Effector memory CD4-positive, alpha-beta T cell (primary cell): ENCODE data around the gene UCK1.
A peak's percentile ranks its signal among the peaks of the same experiment; 100 is the strongest.

Source experiments
- DNase-seq, 3 donors: peaks; one replicate each; pipeline ENCODE4 v3.0.0-alpha.2; 2020
- H3K27ac ChIP-seq: 2 replicates; pipeline ENCODE4 v1.7.0; 2013; ENCODE audit warnings: mild to moderate bottlenecking, low read length, moderate library complexity; ENCODE audit not compliant: insufficient read depth, poor library complexity, severe bottlenecking
- H3K27me3 ChIP-seq: replicated peaks from 2 replicates; pipeline ENCODE4 v1.7.0; 2013; ENCODE audit warnings: mild to moderate bottlenecking, low read length; ENCODE audit not compliant: insufficient read depth, control insufficient read depth, poor library complexity, severe bottlenecking
- H3K36me3 ChIP-seq: 2 replicates; pipeline ENCODE4 v1.7.0; 2013; ENCODE audit warnings: mild to moderate bottlenecking, low read length, moderate library complexity; ENCODE audit not compliant: control insufficient read depth, insufficient read depth
- H3K4me1 ChIP-seq: 2 replicates; pipeline ENCODE4 v1.7.0; 2013; ENCODE audit warnings: low read length, mild to moderate bottlenecking; ENCODE audit not compliant: control insufficient read depth, insufficient read depth, poor library complexity, severe bottlenecking
- H3K4me3 ChIP-seq: 2 replicates; pipeline ENCODE4 v1.7.0; 2013; ENCODE audit warnings: low read length, low read depth, mild to moderate bottlenecking; ENCODE audit not compliant: insufficient read depth, poor library complexity, severe bottlenecking
- H3K9me3 ChIP-seq: 2 replicates; pipeline ENCODE4 v1.7.0; 2013; ENCODE audit warnings: mild to moderate bottlenecking, low read length, moderate library complexity; ENCODE audit not compliant: control insufficient read depth
- total RNA-seq, 3 donors: gene quantifications; one replicate each; lab custom pipeline; 2026; lab: John Stamatoyannopoulos, UW

The UCK1 gene
- total RNA-seq, result 19.9 to 26.6 (median 25.8) reads per million in 3 donors

- Histone ChIP-seq H3K9me3 (no peaks in the 10 kb centered on the region), H3K4me1 (peaks cover 37% of the 10 kb centered on the region), H3K27ac (peak within 1 kb of the TSS; percentile 67), H3K36me3 (peaks cover 32% of the 10 kb centered on the region), H3K4me3 (peak within 1 kb of the TSS; percentile 80), H3K27me3 (no peaks in the 10 kb centered on the region)
- DNase-seq, result peak; percentile 60 to 72 (median 60)
Measured at GRCh38 chr9:131530920-131531832, at the start of gene UCK1. Gene UCK1 (minus strand): TSS chr9:131531263. CDS start chr9:131531174, 89 bp downstream.

- peaks cover 27% of the 10 kb centered on the region for H3K4me1 ChIP-seq
- no peaks in the 10 kb centered on the region for H3K27me3 ChIP-seq
- H3K4me3 ChIP-seq, result no peak overlapping the region
- H3K27ac ChIP-seq, result no peak overlapping the region
- no peak for DNase-seq
- no peaks in the 10 kb centered on the region for H3K9me3 ChIP-seq
- H3K36me3 ChIP-seq, result peaks cover 70% of the 10 kb centered on the region
Measured at GRCh38 chr9:131580358-131580757, 49.3 kb upstream of the UCK1 start.

DNA sequence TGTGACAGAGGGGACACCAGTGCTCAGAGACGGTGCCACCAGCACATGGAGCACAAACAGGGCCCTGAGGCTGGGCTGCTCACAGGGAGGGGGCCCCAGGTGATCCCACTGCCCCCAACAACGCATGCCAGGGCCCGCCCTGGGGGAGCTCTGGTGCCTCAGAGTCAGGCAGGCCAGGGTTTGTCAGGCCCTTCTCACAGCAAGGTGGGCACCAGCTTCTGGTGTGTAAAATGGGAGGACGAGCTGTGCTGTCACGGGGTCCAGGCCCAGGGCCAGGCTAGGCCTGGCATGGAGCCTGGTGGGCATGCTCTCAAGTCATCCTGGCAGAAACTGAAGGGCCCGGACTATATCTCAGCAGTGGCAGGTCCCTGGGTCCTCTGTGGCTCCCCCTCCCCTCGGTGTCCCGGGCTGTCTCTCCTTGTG, 48.7 kb upstream of the UCK1 start:
- Histone ChIP-seq H3K27ac (no peak overlapping the region), H3K9me3 (no peaks in the 10 kb centered on the region), H3K27me3 (no peaks in the 10 kb centered on the region), H3K4me1 (peaks cover 21% of the 10 kb centered on the region), H3K36me3 (peaks cover 72% of the 10 kb centered on the region), H3K4me3 (no peak overlapping the region)
- DNase-seq, result no peak

GRCh38 chr9:131578731-131579504, 47.9 kb upstream of the UCK1 start:
- Histone ChIP-seq H3K9me3 (no peaks in the 10 kb centered on the region), H3K36me3 (peaks cover 65% of the 10 kb centered on the region), H3K4me1 (peaks cover 17% of the 10 kb centered on the region), H3K4me3 (peak overlapping the region; percentile 4), H3K27me3 (no peaks in the 10 kb centered on the region), H3K27ac (peak overlapping the region; percentile 66)
- DNase-seq, result peak; percentile 8 to 21 (median 16)

DNA sequence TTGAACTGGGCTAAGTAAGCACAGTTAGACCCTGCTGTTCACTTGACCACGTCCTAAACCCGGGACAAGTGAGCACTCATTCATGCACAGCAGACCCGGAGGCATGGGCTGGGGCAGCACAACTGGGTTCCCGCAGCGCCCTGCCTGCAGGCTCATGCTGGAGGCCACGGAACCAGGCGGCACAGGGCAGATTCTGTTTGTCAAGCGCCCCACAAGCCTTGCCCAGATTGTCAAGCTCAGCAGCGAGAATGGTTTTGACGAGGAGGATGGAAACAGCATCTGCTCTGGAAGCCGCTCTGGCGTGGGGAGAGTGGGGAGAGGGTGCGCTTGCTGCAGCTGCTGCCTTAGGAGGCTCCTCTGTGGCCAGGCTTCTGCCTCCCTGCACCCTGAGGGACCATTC, 47.0 kb upstream of the UCK1 start:
- H3K36me3 ChIP-seq, result peaks cover 56% of the 10 kb centered on the region

GRCh38 chr9:131577005-131578000, 46.2 kb upstream of the UCK1 start:
- H3K27ac ChIP-seq, result peak overlapping the region; percentile 8
- no peaks in the 10 kb centered on the region for H3K9me3 ChIP-seq
- H3K36me3 ChIP-seq, result peaks cover 54% of the 10 kb centered on the region
- DNase-seq, result no peak
- peaks cover 17% of the 10 kb centered on the region for H3K4me1 ChIP-seq
- no peak overlapping the region for H3K4me3 ChIP-seq
- no peaks in the 10 kb centered on the region for H3K27me3 ChIP-seq

More for the DNA sequence above, 47.0 kb upstream of the UCK1 start:
- Histone ChIP-seq H3K4me1 (peaks cover 17% of the 10 kb centered on the region), H3K9me3 (no peaks in the 10 kb centered on the region), H3K27ac (peak overlapping the region; percentile 8), H3K4me3 (no peak overlapping the region), H3K27me3 (no peaks in the 10 kb centered on the region)
- DNase-seq, result no peak

GRCh38 chr9:131575946-131576853, 45.1 kb upstream of the UCK1 start:
- Histone ChIP-seq H3K9me3 (no peaks in the 10 kb centered on the region), H3K4me1 (peaks cover 17% of the 10 kb centered on the region), H3K36me3 (peaks cover 55% of the 10 kb centered on the region), H3K27ac (no peak overlapping the region), H3K27me3 (no peaks in the 10 kb centered on the region), H3K4me3 (no peak overlapping the region)
- no peak for DNase-seq

DNA sequence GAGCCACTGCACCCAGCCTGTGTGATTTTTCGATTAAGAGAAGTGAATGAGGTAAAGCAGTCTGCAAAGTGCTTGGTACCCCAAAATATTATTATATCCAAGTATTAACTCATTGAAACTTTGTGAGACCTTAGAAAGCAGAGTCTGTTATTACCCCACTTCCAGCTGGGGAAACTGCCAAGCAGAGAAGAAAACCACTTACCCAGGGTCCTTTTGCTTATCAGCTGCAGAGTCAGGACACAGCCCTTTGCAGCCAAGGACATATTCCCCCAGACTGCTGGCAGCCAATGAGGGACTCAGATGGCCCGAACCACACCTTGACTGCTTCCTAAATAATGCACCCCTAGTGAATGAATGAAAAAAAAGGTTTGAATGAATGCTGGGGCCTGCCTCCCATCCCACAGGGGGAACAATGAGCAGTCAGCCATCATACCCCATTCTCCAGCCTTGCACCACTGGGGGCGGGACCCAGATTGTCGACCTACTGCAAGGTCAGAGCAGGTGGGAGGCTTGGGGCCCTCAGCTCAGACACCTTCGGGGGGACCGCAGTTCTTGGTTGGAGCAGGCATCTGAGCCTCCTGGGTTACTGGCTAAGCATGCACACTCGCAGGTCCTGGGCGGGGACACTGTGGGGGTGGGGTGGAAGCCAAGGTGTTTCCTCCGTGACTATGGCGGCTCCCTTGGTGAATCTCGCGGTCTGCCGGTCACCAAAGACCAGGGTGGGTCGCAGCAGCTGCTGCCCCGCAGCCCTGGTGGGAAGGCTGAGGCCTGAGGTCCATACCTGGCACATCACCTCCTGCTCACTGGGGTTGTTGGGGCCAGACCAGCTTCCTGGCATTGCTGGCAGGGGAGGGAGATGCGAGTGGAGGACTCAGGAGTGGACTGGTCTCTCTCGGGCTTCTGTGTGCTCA, 43.9 kb upstream of the UCK1 start:
- Histone ChIP-seq H3K27ac (no peak overlapping the region), H3K9me3 (no peaks in the 10 kb centered on the region), H3K4me1 (peaks cover 17% of the 10 kb centered on the region), H3K36me3 (peaks cover 46% of the 10 kb centered on the region), H3K4me3 (no peak overlapping the region), H3K27me3 (no peaks in the 10 kb centered on the region)
- DNase-seq, result no peak
